CD4-positive, alpha-beta T cell treated with Interleukin-4 for 1 hour (primary cell): ENCODE measurements around the gene CCSER1.
"Not testable (repeated sequence)": the region's sequence is repeated elsewhere in the genome, so short reads cannot be mapped to it uniquely, and the experiment has no call there.

Experiments
- DNase-seq, 2 donors: peaks; one replicate each; pipeline ENCODE4 v3.0.0-alpha.2; 2020 to 2022

CCSER1 gene

GRCh38 chr4:91622925-91623602 is 1495.9 kb downstream of the CCSER1 start:
- no peak for DNase-seq

- not testable (repeated sequence) for DNase-seq
Observed at GRCh38 chr4:91623603-91623967, 1496.4 kb downstream of the CCSER1 start.

GRCh38 chr4:91630054-91630453 is 1502.9 kb downstream of the CCSER1 start:
- DNase-seq = no peak

DNA sequence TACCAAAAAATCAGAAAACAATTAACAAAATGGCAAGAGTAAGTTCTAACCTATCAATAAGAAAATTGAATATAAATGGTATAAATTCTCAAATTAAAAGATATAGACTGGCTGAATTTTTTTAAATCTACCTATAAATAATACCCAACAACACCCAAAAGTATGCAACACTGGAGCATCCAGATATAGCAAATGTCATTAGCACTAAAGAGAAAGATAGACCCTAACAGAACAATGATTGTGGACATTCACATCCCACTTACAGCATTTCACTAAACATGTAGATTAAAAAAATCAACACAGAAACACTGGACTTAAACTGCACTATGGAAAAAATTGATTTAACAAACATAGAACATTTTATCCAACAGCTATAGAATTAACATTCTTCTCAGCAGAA is 1503.6 kb downstream of the CCSER1 start:
- no peak for DNase-seq

DNA sequence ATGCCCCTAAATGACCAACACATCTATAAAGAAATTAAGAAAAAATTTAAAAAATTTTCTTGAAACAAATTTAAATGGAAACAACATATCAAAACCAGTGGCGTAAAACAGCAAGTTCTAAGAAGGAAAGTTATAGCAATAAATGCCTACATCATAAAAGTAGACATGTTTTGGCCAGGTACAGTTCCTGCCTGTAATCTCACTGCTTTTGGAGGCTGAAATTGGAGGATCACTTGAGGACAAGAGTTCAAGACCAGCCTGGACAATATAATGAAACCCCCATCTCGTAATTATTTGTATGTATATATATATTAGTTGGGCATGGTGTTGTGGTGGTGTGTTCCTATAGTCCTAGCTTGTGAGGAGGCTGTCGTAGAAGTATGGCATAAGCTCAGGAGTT is 1504.1 kb downstream of the CCSER1 start:
- no peak for DNase-seq

GRCh38 chr4:91636083-91636482 is 1508.9 kb downstream of the CCSER1 start:
- no peak for DNase-seq
